ENCODE results near the gene CSTB.

CSTB gene

GRCh38 chr21:43766734-43767497 lies 9.2 kb downstream of the CSTB start:
- DNase-seq, result no peak

- DNase-seq, result no peak
These were observed 11.3 kb downstream of the CSTB start for GRCh38 chr21:43764576-43765495.

GRCh38 chr21:43763901-43764523 lies 12.1 kb downstream of the CSTB start:
- DNase-seq, result no peak

GRCh38 chr21:43762303-43763128 lies 13.6 kb downstream of the CSTB start:
- no peak for DNase-seq

GRCh38 chr21:43761886-43762285 lies 14.2 kb downstream of the CSTB start:
- no peak for DNase-seq

- DNase-seq, result no peak
These were observed 15.6 kb downstream of the CSTB start for GRCh38 chr21:43760391-43760958.

- no peak for DNase-seq
These were observed 16.5 kb downstream of the CSTB start for GRCh38 chr21:43759651-43760050.

- no peak for DNase-seq
These were observed 17.3 kb downstream of the CSTB start for GRCh38 chr21:43758811-43759210.

GRCh38 chr21:43758111-43758641 lies 17.9 kb downstream of the CSTB start:
- DNase-seq, result no peak

- DNase-seq, result no peak
These were observed 18.5 kb downstream of the CSTB start for GRCh38 chr21:43757601-43758000.

- DNase-seq, result no peak
These were observed 20.1 kb downstream of the CSTB start for GRCh38 chr21:43755820-43756594.

- no peak for DNase-seq
These were observed 20.9 kb downstream of the CSTB start for GRCh38 chr21:43754948-43755781.

GRCh38 chr21:43753439-43753799 lies 22.7 kb downstream of the CSTB start:
- DNase-seq, result no peak

- DNase-seq, result no peak
These were observed 23.2 kb downstream of the CSTB start for GRCh38 chr21:43752758-43753438.

GRCh38 chr21:43751955-43752591 lies 24.0 kb downstream of the CSTB start:
- no peak for DNase-seq

GRCh38 chr21:43750339-43751033 lies 25.6 kb downstream of the CSTB start:
- no peak for DNase-seq

- no peak for DNase-seq
These were observed 26.4 kb downstream of the CSTB start for GRCh38 chr21:43749651-43750262.

GRCh38 chr21:43748622-43749021 lies 27.5 kb downstream of the CSTB start:
- DNase-seq, result no peak
